Sigmoid colon (tissue), 4 donors: ENCODE data around the gene PARP11.

Experiments used
- CTCF ChIP-seq, 4 experiments: fragments of 450-650 bp in 3 of 4; fragments of 200-600 bp in 1 of 4; IDR thresholded peaks; one replicate each; pipeline ENCODE4 v1.5.1; 2016 to 2019; ENCODE audit warnings: antibody characterized with exemption in 4 of 4, mild to moderate bottlenecking in 3 of 4, moderate library complexity in 2 of 4
- POLR2A ChIP-seq, 2 donors: fragments of 450-650 bp; IDR thresholded peaks; one replicate each; pipeline ENCODE4 v1.6.1; 2016; ENCODE audit warnings: antibody characterized with exemption in 2 of 2, mild to moderate bottlenecking in 2 of 2, moderate library complexity in 2 of 2
- POLR2AphosphoS5 ChIP-seq, 4 donors: sonication (generic); formaldehyde crosslinking; IDR thresholded peaks; one replicate each; pipeline ENCODE4 v1.6.1; 2017; ENCODE audit warnings: antibody characterized with exemption in 4 of 4

DNA sequence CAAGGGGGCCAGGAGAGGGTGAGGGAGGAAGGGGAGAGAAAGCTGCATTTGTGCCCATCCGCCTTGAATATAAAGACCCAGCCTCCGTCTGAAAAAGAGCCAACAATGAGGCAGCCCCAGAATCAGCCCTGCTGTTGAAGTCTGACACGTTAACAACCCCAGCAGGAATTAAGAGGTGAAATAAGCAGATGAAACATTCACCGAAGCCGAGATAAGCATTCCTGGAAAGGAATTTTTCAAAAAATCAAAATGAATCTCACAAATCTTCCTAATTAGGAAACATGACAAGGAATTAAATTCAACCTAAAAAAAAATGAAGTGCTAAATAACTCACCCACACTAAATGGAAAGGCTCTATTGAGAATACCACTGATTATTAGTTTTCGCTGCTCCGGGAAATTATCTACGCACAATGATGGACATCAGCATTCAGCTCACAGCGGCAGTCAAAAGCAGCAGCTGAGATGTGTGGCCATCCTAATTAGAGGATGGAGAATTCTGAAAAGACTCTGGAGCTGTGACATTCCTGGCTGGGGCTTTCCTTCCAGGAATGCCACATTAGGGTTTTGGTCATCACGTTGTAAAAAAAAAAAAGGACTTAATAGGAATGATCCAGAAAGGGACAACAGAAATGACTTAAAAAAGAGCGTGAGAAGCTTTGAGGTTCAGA is 8.2 kb upstream of the PARP11 start:
- TF ChIP-seq CTCF (IDR thresholded peaks at IDR 0.05) (no peak), POLR2A (IDR thresholded peaks at IDR 0.05) (no peak), POLR2AphosphoS5 (IDR thresholded peaks at IDR 0.05) (no peak)
